Measurements from ENCODE around the gene PARP15.

The PARP15 gene

DNA sequence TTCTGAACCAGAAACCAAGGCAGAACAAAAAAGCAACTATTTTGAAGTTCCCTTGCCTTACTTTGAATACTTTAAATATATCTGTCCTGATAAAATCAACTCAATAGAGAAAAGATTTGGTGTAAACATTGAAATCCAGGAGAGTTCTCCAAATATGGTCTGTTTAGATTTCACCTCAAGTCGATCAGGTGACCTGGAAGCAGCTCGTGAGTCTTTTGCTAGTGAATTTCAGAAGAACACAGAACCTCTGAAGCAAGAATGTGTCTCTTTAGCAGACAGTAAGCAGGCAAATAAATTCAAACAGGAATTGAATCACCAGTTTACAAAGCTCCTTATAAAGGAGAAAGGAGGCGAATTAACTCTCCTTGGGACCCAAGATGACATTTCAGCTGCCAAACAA lies 8.7 kb upstream of the PARP15 start:
- in situ Hi-C loops (cut with HindIII; ENCODE audit: low sequenced_read_pairs), result no loop called here

DNA sequence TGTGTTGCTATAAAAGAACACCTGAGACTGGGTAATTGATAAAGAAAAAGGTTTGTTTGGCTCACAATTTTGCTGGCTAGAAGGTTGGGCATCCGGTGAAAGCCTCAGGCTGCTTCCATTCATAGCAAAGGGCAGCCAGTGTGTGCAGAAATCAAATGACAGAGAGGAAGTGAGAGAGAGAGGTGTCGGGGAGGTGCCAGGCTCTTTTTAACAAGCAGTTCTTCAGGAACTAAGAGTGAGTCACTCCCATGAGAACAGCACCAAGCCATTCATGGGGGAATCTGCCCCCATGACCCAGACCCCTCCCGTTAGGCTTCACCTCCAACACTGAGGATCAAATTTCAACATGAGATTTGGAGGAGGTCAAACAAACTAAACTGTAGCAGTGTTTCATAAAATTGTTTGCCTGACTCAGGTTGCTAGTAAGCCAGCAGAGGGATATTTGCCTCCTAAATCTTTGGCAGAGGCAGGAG lies 4.5 kb upstream of the PARP15 start:
- in situ Hi-C loops (cut with HindIII; ENCODE audit: low sequenced_read_pairs), result no loop called here

DNA sequence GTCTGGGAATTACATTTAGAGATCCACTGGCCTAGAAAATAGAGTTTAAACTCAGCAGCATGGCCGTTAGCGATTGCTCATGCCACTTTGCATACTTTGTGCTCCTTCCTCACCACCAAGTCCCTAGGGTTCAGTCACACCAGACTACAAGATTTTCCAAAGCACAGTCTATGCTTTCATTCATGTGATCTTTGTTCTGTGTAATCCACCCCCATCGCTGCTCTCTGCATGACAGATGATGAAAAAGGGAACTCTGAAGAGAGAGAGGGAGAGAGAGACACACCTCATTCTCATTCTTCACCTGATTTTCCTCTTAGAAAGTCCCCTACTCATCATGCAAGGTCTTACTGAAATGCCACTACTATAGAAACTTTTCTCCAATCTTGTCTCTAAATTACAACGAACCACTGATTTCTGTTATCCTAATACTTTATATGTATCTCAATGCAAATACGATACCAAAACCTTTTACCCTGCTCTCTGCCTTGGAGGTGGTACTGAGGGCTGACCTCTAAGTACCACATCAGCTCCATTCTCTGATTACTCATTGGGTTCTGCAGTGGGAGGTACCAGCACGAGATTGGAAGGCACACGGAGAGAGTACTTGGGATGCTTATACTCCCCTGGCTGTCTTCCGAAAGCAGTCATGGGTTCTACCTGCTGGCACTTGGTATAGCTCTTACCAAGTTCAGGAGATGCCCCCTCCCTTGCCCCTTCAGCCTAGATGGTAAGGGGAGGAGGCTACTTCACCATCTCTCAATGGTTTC lies 1.1 kb upstream of the PARP15 start:
- in situ Hi-C loops (cut with HindIII; ENCODE audit: low sequenced_read_pairs), result no loop called here

DNA sequence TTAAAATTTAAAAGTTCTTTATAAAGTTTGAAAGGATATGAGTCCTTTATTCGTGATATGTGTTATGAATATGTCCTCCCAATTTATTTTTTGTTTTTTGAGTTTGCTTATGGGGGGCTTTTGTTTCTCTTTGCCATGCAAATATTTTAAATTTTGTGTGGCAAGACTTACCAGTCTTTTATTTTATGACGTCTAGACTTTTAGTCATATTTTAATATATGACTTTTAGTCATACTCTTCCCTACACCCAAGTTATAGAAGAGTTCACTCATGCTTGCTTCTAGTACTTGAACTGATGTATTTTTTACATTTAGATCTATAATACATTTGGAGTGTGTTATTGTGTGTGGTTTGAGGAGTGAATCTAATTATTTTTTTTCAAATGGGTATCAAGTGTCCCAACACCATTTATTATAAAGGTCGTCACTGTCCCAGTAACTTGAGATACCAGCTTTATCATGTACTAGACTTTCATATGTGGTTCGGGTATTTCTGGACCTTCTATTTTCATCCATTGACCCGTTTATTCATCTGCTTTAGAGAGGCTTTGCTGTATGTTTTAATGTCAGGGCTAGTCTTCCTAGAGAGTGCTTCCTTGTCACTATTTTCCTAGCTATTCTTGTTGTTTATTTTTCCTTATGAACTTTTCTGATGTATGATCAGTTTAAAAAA lies 755 bp downstream of the PARP15 start:
- in situ Hi-C loops (cut with HindIII; ENCODE audit: low sequenced_read_pairs), result no loop called here

DNA sequence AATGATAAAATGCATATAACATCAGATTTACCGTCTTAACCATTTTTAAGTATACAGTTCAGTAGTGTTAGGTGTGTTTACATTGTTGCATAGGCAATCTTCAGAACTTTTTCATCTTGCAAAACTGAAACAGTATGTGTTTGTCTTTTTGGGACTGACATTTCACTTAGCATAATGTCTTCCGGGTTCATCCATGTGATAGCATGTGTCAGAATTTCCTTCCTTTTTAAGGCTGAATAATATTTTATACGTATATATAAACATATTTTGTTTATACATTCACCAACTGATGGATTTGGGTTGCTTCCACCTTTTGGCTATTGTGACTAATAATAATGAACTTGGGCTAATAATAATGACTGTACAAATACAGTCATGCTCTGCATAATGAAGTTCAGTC lies 3.0 kb downstream of the PARP15 start:
- in situ Hi-C loops (cut with HindIII; ENCODE audit: low sequenced_read_pairs), result no loop called here

DNA sequence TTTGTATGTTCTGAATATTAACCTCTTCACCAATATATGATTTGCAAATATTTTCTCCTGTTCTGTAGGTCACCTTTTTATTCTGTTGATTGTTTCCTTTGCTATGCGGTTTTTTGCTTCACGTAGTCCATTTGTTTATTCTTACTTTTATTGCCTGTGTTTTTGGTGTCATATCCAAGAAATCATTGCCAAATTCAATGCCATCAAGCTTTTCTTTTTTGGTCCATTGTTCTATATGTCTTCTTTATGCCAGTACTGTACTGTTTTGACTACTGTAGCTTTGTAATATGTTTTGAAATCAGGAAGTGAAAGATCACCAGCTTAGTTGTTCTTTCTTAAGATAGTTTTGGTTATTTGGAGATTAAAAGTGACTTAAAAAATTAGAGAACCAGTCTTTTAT lies 4.2 kb downstream of the PARP15 start:
- in situ Hi-C loops (cut with HindIII; ENCODE audit: low sequenced_read_pairs), result no loop called here

DNA sequence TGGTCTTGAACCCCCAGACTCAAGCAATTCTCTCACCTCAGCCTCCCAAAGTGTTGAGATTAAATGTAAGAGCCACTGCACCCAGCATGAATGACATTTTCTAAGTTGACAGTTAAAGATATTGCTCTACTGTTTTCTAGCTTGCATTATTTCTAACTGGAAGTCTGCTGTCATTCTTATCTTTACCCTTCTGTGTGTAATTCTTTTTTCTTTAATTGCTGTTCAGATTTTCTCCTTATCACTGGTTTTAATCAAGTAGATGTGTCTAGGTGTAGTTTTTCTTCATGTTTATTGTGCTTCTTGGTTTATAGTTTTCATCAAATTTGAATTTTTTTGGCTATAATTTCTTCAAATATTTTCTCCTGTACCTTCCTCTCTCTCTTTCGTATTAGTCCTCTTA lies 4.9 kb downstream of the PARP15 start:
- in situ Hi-C loops (cut with HindIII; ENCODE audit: low sequenced_read_pairs), result no loop called here

DNA sequence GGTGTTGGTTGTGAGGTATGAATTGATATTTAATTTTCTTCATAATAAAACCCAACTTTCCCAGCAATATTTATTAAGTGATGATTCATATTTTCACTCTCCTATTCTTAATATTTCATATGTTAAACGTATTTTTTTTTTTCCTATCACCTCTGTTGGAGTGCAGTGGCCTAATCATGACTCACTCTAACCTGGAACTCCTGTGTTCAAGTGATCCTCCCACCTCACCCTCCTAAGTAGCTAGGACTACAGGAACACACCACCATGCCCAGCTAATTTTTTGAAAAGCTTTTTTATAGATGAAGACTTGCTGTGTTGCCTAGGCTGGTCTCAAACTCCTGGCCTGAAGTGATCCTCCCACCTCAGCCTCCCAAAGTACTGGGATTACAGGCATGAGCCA lies 8.6 kb downstream of the PARP15 start:
- in situ Hi-C loops (cut with HindIII; ENCODE audit: low sequenced_read_pairs), result no loop called here

DNA sequence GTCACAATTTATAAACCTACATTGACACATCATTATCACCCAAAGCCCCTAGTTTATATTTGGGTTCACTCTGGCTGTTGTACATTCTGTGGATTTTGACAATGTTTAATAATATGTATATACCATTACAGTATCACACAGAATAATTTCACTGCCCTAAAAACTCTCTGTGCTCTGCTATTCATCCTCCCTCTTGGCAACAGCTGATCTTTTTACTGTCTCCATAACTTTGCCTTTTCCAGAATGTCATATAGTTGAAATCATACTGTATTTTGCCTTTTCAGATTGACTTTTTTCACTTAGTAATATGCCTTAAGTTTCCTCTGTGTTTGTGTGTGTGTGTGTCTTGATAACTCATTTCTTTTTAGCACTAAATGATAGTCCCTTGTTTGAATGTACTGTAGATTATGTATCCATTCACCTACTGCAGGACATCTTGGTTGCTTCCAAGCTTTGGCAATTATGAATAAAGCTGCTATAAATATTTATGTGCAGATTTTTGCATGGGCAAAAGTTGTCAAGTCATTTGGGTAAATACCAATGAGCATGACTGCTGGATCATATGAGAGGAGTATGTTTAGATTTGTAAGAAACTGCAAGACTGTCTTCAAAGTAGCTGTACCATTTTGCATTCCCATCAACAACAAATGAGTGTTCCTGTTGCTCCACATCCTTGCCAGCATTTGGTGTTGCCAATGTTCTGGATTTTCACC lies 9.5 kb downstream of the PARP15 start:
- in situ Hi-C loops (cut with HindIII; ENCODE audit: low sequenced_read_pairs), result no loop called here

DNA sequence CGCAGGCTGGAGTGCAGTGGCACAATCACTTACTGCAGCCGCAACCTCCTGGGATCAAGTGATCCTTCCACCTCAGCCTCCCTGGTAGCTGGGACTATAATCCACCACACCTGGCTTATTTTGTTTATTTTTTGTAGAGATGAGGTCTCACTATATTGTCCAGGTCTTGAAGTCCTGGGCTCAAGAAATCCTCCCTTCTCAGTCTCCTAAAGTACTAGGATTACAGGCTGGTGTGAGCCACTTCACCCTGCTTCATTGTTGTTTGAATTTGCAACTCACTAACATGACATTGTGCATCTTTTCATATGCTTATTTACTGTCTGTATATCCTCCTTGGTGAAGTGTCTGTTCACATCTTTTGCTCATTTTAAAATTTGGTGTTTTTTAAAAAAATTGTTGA lies 10.1 kb downstream of the PARP15 start:
- in situ Hi-C loops (cut with HindIII; ENCODE audit: low sequenced_read_pairs), result no loop called here

DNA sequence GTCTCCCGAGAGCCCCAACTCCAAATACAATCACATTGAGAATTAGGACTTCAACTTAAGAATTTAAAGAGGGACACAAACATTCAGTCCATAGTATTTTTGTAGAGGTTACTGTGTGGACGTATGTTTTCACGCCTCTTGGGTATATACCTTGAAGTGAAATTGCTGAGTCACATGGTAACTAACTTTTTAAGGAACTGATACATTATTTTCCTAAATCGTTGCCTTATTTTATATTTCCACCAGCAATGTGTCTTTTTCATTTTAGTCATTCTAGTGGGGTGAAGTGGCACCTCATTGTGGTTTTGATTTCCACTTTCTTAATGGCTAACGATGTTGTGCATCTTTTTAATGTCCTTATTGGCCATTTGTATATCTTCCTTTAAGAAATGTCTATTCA lies 11.8 kb downstream of the PARP15 start:
- in situ Hi-C loops (cut with HindIII; ENCODE audit: low sequenced_read_pairs), result no loop called here

DNA sequence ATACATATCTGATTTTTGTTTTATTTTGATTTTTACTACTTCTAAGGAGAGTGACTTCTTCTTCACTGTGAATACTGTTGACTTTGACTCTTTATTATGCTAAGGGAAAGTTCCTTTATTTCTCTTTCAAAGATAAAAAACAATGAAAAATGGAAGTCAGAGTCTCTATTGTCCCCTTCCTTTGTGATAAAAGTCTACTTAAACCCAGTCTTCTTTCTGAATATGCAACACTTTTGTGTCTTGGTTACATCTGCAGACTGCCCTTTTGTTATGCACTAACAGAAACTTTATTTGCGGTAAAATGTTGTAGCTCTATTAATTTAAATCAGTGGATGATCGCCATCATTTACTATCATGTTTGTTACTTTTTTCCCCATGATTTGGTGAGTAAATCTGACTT lies 13.2 kb downstream of the PARP15 start:
- in situ Hi-C loops (cut with HindIII; ENCODE audit: low sequenced_read_pairs), result no loop called here

DNA sequence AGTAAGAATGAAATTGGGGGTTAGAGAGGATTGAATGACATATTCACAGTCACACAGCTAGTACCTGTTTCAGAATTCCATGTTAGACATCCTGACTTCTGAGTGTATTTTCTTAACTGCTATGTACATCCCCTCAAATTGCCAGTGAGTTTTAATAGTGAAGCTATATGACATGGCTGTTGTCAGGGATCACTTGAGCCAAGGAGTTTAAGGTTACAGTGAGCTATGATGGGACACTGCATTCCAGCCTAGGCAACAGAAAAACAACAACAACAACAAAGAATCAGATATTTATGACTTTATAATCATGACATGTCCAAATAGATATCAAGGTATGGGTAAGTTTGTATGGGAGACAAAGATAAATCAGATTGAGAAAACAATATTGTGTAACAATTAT lies 16.6 kb downstream of the PARP15 start:
- in situ Hi-C loops (cut with HindIII; ENCODE audit: low sequenced_read_pairs), result no loop called here

DNA sequence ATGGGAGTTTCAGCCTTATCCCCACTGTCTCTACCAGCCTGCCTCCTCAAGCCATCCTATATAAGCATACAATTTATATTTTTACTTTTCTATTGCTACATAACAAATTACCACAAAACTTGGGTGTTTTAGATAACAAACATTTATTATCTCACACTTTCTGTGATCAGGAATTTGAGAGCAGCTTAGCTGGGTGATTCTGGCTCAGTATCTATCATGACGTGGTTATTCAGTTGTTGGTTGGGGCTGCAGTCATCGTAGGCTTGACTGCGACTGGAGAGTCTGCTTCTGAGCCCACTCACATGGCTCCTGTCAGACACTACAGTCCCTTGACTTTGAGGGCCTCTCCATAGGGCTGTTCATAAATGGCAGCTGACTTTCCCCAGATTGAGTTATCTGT lies 20.7 kb downstream of the PARP15 start:
- in situ Hi-C loops (cut with HindIII; ENCODE audit: low sequenced_read_pairs), result no loop called here

DNA sequence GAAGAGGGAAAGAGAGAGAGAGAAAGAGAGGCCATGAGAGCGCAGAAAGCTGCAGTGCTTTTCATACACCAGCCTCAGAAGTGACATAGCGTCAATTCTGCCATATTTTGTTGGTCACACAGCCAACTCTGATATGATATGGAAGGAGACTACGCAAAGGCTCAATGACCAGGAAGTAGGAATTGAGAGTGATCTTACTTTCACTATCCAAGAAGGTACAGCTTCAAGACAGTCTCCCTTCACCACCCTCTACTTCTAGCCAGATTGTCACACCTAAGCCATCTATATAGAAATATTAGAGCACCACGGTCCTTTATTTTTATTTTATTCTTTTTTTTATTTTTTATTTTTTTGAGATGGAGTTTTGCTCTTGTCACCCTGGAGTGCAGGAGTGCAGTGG lies 21.1 kb downstream of the PARP15 start:
- in situ Hi-C loops (cut with HindIII; ENCODE audit: low sequenced_read_pairs), result no loop called here

DNA sequence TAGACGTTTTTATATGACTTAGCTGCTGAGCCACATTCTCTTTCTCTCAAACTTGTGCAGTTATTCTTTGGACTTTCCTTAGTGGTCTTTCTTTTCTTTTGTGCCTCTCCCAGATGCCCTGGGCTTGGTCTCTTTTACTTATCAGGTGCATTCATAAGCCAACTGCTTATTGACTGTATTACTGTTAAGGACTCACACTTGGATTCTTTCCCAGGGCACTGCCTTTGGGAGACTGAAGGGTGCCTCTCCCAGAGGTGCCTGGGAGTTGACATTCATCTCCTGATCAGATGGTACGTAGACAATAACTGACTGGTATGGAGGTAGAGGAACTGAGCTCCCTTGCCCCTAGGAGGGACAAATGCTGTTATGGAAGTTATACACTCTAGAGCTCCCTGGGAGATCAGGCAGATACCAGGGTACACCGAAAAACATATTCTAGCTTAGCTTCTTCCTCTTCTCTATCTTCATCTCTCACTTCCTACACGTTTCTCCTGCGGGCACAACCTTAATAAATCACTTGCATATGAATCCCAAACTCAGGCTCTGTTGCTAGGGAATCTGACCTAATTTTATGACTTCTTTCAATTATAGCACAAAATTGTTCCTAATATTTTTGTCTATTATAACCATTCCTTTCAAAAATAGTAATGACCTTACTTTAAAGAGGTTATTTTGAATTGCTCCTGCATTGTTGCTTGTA lies 24.7 kb downstream of the PARP15 start:
- in situ Hi-C loops (cut with HindIII; ENCODE audit: low sequenced_read_pairs), result no loop called here

DNA sequence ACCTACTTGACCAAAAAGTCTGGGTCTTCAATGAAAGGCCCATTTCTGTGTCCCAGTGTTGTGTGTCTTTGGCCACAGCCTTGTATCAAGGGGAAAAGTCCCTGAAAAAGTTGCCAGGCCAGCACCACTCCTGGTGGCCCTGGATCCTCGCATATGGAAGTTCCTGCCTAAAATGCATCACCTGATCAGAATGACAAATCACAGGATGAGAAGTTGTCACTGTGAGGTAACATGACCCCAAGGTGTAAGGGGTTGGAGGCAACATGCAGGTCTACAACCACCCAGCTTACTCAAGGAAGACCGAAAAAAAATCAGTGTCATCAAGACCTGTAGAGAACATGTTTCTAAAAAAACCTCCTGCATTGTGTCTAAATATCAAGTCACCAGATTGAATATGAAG lies 25.6 kb downstream of the PARP15 start:
- in situ Hi-C loops (cut with HindIII; ENCODE audit: low sequenced_read_pairs), result no loop called here

DNA sequence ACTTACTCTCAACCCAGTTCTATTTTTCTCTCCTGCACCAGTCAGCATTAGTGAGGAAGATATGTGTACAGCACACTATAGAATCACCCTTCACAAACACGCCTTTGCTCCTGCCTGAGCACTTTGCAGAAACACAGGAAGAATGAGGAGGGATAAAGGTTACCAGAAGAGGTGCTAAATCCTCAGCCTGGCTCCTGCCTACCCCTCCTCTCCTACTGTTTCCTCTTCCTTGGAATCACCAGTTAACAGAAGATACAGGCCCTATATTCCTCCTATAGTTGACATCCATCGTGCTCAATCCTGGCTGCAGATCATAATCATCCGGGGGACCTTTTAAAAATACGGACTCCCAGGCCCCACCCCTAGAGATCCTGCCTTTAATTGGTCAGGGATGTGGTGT lies 28.9 kb downstream of the PARP15 start:
- in situ Hi-C loops (cut with HindIII; ENCODE audit: low sequenced_read_pairs), result no loop called here

DNA sequence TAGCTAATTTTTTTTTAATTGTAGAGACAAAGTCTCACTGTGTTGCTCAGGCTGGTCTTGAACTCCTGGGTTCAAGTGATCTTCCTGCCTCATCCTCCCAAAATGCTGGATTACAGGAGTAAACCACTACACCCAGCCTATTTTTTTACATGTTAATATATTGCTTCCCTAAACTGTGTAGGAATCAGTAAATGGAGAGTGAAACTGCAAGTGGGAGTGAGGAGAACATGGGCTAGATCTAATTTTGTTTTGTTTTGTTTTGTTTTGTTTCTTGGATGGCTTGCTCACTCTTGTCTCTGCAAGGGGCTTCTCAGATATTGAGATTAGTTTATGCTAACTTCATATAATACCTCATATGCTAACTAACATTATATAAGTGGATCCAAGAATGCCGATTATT lies 31.5 kb downstream of the PARP15 start:
- in situ Hi-C loops (cut with HindIII; ENCODE audit: low sequenced_read_pairs), result no loop called here

DNA sequence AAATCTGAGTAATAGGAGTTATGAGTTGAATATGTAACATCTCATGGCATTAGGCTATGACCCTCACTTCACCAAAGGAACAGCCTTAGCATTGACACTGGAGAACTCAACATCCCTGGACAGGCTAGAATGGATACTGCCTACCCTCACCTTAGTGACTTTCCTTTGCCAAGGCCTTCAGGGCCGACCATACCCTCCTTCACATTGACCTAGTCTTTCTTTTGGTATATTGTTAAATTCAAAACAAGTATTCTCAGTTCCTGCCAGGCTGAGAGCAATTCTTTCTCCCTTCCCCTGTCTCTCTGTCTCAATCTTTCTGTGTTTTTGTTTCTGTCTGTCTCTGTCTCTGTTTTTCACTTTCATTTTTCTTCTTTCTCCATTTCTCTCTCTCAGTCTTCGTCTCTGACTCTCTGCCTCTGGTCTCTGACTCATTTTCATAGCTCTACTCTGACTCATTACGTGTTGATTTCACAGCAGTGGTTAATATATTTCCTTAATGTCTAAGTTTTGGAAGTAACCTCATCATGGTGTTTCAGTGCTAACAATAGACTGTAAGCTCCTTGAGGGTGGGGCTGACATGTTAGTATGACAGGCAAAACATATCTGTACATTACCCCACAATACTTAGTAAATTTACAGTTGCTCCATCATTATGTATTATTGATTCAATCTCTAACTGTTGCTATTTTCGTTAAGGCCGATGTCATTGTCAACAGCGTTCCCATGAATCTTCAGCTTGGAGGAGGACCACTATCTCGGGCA lies 32.5 kb downstream of the PARP15 start:
- in situ Hi-C loops (cut with HindIII; ENCODE audit: low sequenced_read_pairs), result no loop called here

DNA sequence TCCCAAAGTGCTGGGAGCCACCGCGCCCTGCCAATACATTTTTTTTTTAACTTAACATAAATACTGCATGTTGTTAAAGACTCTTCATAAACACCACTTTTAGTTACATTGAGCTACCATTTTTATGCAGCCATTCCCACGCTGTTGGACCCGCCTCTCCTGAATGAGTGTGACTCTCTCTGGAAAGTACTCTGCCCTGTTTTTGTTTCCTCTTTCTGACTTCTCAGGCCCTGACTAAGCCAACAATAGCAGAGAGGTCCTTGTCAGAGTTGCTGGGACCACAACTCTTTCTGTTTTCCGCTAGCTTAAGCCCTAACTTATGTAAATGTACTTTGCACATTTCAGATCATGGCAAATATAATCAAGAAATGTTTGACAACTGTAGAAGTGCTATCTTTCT lies 35.2 kb downstream of the PARP15 start:
- in situ Hi-C loops (cut with HindIII; ENCODE audit: low sequenced_read_pairs), result no loop called here

Measured in DLD1 (cell line).